Measurements from ENCODE around the gene HIP1. TPM values are rescaled to one million over a fixed set of nuclear protein-coding genes. Genes with fewer than 3 reads are reported as not detected.

Gene HIP1
- total and polyA plus RNA-seq, 2 of the 13 experiments (the other 11 are each of a cell fraction or from before 2014, with no cell fraction given) = 4.5 to 6.2 TPM

DNA sequence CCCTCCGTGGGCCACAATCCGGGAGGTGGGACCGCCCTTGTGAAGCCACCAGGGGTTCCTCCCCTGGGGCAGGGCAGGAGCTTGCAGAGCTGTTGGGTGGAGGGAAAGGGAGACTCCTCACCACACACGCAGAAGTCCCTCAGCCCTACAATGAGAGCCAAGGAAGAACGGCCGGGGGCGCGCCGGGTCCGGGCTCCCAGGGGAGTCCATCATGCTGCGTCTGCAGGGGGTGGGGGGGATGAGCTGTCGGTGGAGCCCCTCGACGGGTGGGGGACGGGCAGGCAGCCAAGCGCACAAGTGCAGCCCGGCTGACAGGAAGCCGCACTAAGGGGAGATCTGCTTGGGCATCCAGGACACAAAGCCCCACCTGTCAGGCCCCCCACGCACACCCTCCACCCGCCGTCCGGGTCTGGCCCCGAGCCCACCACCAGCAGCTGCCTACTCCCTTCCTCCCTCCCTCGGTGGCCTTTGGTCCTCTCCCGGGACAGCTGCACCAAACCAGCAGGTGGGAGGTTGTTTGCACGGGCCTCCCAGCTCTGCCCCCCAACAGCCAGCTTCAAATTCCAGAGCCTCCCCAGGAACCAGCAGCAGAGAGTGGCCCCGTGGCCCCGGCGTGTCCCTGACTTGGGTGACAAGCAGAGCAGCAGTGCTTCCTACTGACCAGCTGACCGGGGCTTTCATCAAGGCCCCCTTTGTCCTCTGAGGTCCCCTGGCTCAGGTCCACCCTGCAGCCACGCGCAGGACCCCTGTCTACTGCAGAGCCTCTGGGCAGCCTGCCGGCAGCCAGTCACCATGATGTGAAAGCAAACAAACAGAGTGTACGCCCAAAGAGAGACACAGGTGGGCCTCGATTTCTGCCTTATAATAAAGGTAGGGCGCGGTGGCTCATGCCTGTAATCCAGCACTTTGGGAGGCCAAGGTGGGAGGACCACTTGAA is 50.3 kb downstream of the HIP1 start (continued):
- TF ChIP-seq, protein P1, sequence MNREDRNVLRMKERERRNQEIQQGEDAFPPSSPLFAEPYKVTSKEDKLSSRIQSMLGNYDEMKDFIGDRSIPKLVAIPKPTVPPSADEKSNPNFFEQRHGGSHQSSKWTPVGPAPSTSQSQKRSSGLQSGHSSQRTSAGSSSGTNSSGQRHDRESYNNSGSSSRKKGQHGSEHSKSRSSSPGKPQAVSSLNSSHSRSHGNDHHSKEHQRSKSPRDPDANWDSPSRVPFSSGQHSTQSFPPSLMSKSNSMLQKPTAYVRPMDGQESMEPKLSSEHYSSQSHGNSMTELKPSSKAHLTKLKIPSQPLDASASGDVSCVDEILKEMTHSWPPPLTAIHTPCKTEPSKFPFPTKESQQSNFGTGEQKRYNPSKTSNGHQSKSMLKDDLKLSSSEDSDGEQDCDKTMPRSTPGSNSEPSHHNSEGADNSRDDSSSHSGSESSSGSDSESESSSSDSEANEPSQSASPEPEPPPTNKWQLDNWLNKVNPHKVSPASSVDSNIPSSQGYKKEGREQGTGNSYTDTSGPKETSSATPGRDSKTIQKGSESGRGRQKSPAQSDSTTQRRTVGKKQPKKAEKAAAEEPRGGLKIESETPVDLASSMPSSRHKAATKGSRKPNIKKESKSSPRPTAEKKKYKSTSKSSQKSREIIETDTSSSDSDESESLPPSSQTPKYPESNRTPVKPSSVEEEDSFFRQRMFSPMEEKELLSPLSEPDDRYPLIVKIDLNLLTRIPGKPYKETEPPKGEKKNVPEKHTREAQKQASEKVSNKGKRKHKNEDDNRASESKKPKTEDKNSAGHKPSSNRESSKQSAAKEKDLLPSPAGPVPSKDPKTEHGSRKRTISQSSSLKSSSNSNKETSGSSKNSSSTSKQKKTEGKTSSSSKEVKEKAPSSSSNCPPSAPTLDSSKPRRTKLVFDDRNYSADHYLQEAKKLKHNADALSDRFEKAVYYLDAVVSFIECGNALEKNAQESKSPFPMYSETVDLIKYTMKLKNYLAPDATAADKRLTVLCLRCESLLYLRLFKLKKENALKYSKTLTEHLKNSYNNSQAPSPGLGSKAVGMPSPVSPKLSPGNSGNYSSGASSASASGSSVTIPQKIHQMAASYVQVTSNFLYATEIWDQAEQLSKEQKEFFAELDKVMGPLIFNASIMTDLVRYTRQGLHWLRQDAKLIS (CRISPR knock-in tag; IDR thresholded peaks at IDR 0.05) = no peak; the same call in 1 of the 2 replicates
- TF ChIP-seq RAD21 (CRISPR knock-in tag; IDR thresholded peaks at IDR 0.05) (no peak), ZSCAN22 (CRISPR knock-in tag; IDR thresholded peaks at IDR 0.05) (no peak), ZBTB7A (CRISPR knock-in tag; IDR thresholded peaks at IDR 0.05) (peak; percentile 88), ZNF382 (CRISPR knock-in tag; IDR thresholded peaks at IDR 0.05; ENCODE audit: borderline replicate concordance) (no peak), ZNF251 (CRISPR knock-in tag; IDR thresholded peaks at IDR 0.05) (no peak), MTF2 (CRISPR knock-in tag; IDR thresholded peaks at IDR 0.05; ENCODE audit: borderline replicate concordance) (no peak), ZNF841 (CRISPR knock-in tag; IDR thresholded peaks at IDR 0.05; ENCODE audit: borderline replicate concordance) (no peak), GTF3A (CRISPR knock-in tag; conservative IDR thresholded peaks at IDR 0.05) (peak; percentile 71; the same call in 1 of the 2 replicates), ZFY (CRISPR knock-in tag; IDR thresholded peaks at IDR 0.05) (peak; percentile 63), ZNF496 (CRISPR knock-in tag; IDR thresholded peaks at IDR 0.05; ENCODE audit: insufficient replicate concordance) (no peak), PCBP2 (optimal IDR thresholded peaks at IDR 0.05; ENCODE audit: low read depth, low read length, poor library complexity, severe bottlenecking) (no peak), ZNF510 (CRISPR knock-in tag; IDR thresholded peaks at IDR 0.05; ENCODE audit: low read depth) (0 out of 2 replicates have a peak, but pooled peaks have one; percentile 38)
- TF ChIP-seq, protein P2, sequence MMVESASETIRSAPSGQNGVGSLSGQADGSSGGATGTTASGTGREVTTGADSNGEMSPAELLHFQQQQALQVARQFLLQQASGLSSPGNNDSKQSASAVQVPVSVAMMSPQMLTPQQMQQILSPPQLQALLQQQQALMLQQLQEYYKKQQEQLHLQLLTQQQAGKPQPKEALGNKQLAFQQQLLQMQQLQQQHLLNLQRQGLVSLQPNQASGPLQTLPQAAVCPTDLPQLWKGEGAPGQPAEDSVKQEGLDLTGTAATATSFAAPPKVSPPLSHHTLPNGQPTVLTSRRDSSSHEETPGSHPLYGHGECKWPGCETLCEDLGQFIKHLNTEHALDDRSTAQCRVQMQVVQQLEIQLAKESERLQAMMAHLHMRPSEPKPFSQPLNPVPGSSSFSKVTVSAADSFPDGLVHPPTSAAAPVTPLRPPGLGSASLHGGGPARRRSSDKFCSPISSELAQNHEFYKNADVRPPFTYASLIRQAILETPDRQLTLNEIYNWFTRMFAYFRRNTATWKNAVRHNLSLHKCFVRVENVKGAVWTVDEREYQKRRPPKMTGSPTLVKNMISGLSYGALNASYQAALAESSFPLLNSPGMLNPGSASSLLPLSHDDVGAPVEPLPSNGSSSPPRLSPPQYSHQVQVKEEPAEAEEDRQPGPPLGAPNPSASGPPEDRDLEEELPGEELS (CRISPR knock-in tag; IDR thresholded peaks at IDR 0.05) = peak; percentile 67
- TF ChIP-seq, protein P3, sequence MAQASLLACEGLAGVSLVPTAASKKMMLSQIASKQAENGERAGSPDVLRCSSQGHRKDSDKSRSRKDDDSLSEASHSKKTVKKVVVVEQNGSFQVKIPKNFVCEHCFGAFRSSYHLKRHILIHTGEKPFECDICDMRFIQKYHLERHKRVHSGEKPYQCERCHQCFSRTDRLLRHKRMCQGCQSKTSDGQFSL (CRISPR knock-in tag; IDR thresholded peaks at IDR 0.05) = peak; percentile 88; the same call in 1 of the 2 replicates
- TF ChIP-seq, protein P4, sequence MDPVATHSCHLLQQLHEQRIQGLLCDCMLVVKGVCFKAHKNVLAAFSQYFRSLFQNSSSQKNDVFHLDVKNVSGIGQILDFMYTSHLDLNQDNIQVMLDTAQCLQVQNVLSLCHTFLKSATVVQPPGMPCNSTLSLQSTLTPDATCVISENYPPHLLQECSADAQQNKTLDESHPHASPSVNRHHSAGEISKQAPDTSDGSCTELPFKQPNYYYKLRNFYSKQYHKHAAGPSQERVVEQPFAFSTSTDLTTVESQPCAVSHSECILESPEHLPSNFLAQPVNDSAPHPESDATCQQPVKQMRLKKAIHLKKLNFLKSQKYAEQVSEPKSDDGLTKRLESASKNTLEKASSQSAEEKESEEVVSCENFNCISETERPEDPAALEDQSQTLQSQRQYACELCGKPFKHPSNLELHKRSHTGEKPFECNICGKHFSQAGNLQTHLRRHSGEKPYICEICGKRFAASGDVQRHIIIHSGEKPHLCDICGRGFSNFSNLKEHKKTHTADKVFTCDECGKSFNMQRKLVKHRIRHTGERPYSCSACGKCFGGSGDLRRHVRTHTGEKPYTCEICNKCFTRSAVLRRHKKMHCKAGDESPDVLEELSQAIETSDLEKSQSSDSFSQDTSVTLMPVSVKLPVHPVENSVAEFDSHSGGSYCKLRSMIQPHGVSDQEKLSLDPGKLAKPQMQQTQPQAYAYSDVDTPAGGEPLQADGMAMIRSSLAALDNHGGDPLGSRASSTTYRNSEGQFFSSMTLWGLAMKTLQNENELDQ (CRISPR knock-in tag; IDR thresholded peaks at IDR 0.05; ENCODE audit: borderline replicate concordance) = no peak
- TF ChIP-seq, protein P5, sequence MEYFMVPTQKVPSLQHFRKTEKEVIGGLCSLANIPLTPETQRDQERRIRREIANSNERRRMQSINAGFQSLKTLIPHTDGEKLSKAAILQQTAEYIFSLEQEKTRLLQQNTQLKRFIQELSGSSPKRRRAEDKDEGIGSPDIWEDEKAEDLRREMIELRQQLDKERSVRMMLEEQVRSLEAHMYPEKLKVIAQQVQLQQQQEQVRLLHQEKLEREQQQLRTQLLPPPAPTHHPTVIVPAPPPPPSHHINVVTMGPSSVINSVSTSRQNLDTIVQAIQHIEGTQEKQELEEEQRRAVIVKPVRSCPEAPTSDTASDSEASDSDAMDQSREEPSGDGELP (IDR thresholded peaks at IDR 0.05; ENCODE audit: borderline replicate concordance, low read depth) = peak; percentile 98

All from HepG2 (cell line).